Activated CD8-positive, alpha-beta T cell treated with anti-CD3 and anti-CD28 coated beads for 36 hours (primary cell): ENCODE measurements around the gene TRMT61B. TPM values are rescaled to one million over a fixed set of nuclear protein-coding genes. Genes with fewer than 3 reads are reported as not detected.
A peak's percentile ranks its signal among the peaks of the same experiment; 100 is the strongest.

Experiments used
- ATAC-seq: fragments of 200-7000 bp; cut with Tn5 transposase; one replicate; pipeline ENCODE4 v1.10.0; 2021; ENCODE audit warnings: mild to moderate bottlenecking, moderate library complexity
- CTCF ChIA-PET: fragments of 350-600 bp; sonication (Branson Sonifier 250); formaldehyde crosslinking; loops from one replicate; lab custom pipeline; 2021; ENCODE audit warnings: antibody characterized with exemption; lab: Charles Lee
- POLR2A ChIA-PET: fragments of 350-600 bp; sonication (Branson Sonifier 250); formaldehyde crosslinking; loops from one replicate; lab custom pipeline; 2021; ENCODE audit warnings: antibody characterized with exemption; lab: Charles Lee
- DNase-seq: peaks from one replicate; pipeline ENCODE4 v3.0.0-alpha.2; 2020
- H3K27ac Mint-ChIP-seq: one replicate; pipeline ENCODE4 v1.8.0; 2021; ENCODE audit warnings: mild to moderate bottlenecking, mixed read lengths
- H3K27me3 Mint-ChIP-seq: one replicate; pipeline ENCODE4 v1.8.0; 2021; ENCODE audit warnings: mixed read lengths
- H3K36me3 Mint-ChIP-seq: one replicate; pipeline ENCODE4 v1.8.0; 2021; ENCODE audit warnings: low read depth, mixed read lengths
- H3K4me1 Mint-ChIP-seq: one replicate; pipeline ENCODE4 v1.8.0; 2021; ENCODE audit warnings: low read depth, mixed read lengths
- H3K4me3 Mint-ChIP-seq: one replicate; pipeline ENCODE4 v1.8.0; 2021; ENCODE audit warnings: mild to moderate bottlenecking, moderate library complexity, mixed read lengths
- H3K9me3 Mint-ChIP-seq: one replicate; pipeline ENCODE4 v1.8.0; 2021; ENCODE audit warnings: mixed read lengths
- CTCF ChIP-seq: fragments of 200-600 bp; IDR thresholded peaks from one replicate; pipeline ENCODE4 v1.8.0; 2022; ENCODE audit warnings: antibody characterized with exemption, mild to moderate bottlenecking
- intact Hi-C: fragments of 100-400 bp; cut with micrococcal nuclease; formaldehyde crosslinking; loops from one replicate; pipeline ENCODE4 v1.10.0; 2022
- total RNA-seq, 2 experiments: library from RNA; stranded (reverse); gene quantifications; one replicate each; pipeline ENCODE4 v1.2.3, GENCODE V29; 2021

TRMT61B gene
- 10 to 100 TPM; 14.5 to 19.3 TPM for total RNA-seq

- H3K4me3 Mint-ChIP-seq, result peak within 1 kb of the TSS; percentile 96
- H3K27me3 Mint-ChIP-seq, result no peaks in the 10 kb centered on the region
- TF ChIP-seq CTCF, result no peak
- intact Hi-C loops, result no loop called here
- CTCF ChIA-PET, result interaction anchor here (0.9 to 2.2 kb wide), 5 partner anchors 25 to 86 kb away, joined by 3 to 14 read pairs (median 4); partner anchors contain the start of gene WDR43
- no peaks in the 10 kb centered on the region for H3K9me3 Mint-ChIP-seq
- peaks cover 24% of the 10 kb centered on the region for H3K4me1 Mint-ChIP-seq
- ATAC-seq, result peak; percentile 99
- peaks cover 15% of the 10 kb centered on the region for H3K36me3 Mint-ChIP-seq
- POLR2A ChIA-PET, result interaction anchor here (0.6 to 2.6 kb wide), 20 partner anchors 10 to 247 kb away, joined by 3 to 30 read pairs (median 4); partner anchors contain the start of gene WDR43
- H3K27ac Mint-ChIP-seq, result peak within 1 kb of the TSS; percentile 96
- peak; percentile 98 for DNase-seq
Measured at GRCh38 chr2:28870146-28870891, at the start of gene TRMT61B. Gene TRMT61B (minus strand): TSS chr2:28870309. CDS start chr2:28870277, 32 bp downstream.

DNA sequence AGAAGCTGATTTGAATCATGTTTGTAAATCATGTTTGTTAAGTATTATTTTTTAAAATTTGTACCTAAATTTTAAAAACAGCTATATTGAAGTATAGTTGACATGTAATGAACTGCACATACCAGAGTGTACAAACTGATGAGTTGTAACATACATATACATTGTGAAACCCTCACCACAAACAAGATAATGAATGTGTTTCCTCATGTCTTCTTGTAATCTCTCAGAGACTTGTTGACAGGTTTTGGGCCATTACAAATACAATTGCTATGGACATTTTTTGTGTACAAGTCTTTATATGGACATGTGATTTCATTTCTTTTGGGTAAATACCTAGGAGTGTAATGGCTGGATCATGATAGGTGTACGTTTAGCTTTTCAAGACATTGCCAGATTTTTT, 45.8 kb upstream of the TRMT61B start:
- Mint-ChIP-seq H3K27ac (no peak overlapping the region), H3K36me3 (peaks cover 51% of the 10 kb centered on the region), H3K4me3 (no peak overlapping the region), H3K4me1 (peaks cover 2% of the 10 kb centered on the region), H3K27me3 (no peaks in the 10 kb centered on the region), H3K9me3 (no peaks in the 10 kb centered on the region)
- ATAC-seq (no peak), DNase-seq (no peak)
- ChIA-PET CTCF (no interaction called here), POLR2A (interaction anchor here (0.7 to 2.0 kb wide), 5 partner anchors 12 to 286 kb away, joined by 3 to 8 read pairs (median 4); no protein-coding TSS in a partner anchor)
- intact Hi-C loops, result no loop called here
- no peak for TF ChIP-seq CTCF

GRCh38 chr2:28909655-28910353, 39.7 kb upstream of the TRMT61B start:
- Mint-ChIP-seq H3K4me1 (peaks cover 17% of the 10 kb centered on the region), H3K27me3 (no peaks in the 10 kb centered on the region), H3K9me3 (no peaks in the 10 kb centered on the region), H3K36me3 (peaks cover 66% of the 10 kb centered on the region), H3K27ac (no peak overlapping the region), H3K4me3 (no peak overlapping the region)
- ATAC-seq, result no peak
- intact Hi-C loops, result no loop called here
- ChIA-PET CTCF (interaction anchor here (0.8 to 1.1 kb wide), 4 partner anchors 9 to 19 kb away, joined by 3 to 4 read pairs (median 3); no protein-coding TSS in a partner anchor), POLR2A (interaction anchor here (0.5 to 3.6 kb wide), 7 partner anchors 8 to 288 kb away, joined by 3 to 30 read pairs (median 4); partner anchors contain the start of genes TRMT61B and WDR43)
- no peak for TF ChIP-seq CTCF
- no peak for DNase-seq

GRCh38 chr2:28908172-28908571, 38.1 kb upstream of the TRMT61B start:
- ATAC-seq, result no peak
- Mint-ChIP-seq H3K27ac (no peak overlapping the region), H3K9me3 (no peaks in the 10 kb centered on the region), H3K4me3 (no peak overlapping the region), H3K4me1 (peaks cover 30% of the 10 kb centered on the region), H3K36me3 (peaks cover 70% of the 10 kb centered on the region), H3K27me3 (no peaks in the 10 kb centered on the region)
- no peak for DNase-seq
- CTCF ChIA-PET, result no interaction called here
- TF ChIP-seq CTCF, result no peak
- POLR2A ChIA-PET, result interaction anchor here (0.7 to 3.6 kb wide), 4 partner anchors 13 to 215 kb away, joined by 3 to 30 read pairs (median 6); partner anchors contain the start of gene WDR43
- intact Hi-C loops, result no loop called here
